Hematopoietic multipotent progenitor cell treated with erythropoietin and hydrocortisone succinate and interleukin-3 and kit ligand, for 17 days (in vitro differentiated cells): ENCODE results near the gene CRYBG2.
A peak's percentile ranks its signal among the peaks of the same experiment; 100 is the strongest.

Experiments used
- DNase-seq: peaks from one replicate; pipeline ENCODE4 v3.0.0-alpha.2; 2015; ENCODE audit warnings: low spot score

The CRYBG2 gene

DNA sequence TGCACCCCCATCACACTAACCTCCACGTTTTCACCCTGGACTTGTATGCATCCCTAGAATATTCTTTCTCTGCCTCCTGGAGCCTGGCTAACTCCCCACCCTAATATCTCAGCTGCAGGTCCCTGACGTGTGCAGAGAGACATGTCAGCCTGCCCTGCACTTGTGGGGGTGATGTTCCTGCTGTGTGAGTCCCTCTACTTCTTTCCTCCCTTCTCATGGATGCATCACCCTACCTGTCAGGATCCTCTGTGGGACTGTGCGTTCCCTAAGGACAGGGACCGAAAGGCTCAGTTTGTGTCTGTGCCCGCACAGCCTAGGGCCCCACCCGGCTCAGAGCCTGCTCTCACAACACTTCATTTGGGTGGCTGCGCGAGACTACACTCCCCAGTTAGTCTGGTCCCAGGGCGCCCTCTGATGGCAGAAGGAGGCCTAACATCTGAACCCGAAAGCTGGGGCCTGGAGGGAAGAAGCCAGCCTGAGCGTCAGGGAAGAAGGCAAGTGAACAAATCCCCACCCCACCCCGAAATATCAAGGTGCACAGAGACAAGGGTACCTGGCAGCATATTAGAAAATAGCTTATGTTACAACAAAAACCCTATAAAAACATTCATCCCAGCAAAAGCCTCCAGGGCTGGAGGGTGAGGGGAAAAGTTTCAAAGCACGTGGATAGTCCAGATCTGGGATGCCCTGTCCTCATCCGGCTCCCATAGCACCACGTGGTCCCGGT, 32.5 kb downstream of the CRYBG2 start:
- peak; percentile 94 for DNase-seq

DNA sequence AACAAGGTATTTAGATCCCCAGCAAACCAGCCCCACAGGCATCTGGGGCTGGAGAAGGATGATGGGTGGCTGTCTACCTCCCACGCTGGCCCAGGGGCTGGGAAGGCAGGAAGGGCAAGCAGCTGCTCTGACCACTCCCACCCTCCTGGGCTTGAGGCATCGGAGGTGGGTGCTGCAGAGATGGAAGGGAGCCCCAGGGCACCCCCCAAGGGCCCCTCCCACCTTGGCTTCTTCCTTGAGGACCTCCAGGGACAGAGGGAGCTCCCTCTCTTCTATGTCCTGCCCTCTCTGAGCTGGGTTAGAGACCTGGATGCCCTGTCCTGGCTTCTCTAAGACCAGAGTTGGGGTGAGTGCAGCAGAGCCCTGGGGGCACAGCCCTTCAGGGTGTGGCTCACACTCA, 33.0 kb downstream of the CRYBG2 start:
- DNase-seq, result no peak

DNA sequence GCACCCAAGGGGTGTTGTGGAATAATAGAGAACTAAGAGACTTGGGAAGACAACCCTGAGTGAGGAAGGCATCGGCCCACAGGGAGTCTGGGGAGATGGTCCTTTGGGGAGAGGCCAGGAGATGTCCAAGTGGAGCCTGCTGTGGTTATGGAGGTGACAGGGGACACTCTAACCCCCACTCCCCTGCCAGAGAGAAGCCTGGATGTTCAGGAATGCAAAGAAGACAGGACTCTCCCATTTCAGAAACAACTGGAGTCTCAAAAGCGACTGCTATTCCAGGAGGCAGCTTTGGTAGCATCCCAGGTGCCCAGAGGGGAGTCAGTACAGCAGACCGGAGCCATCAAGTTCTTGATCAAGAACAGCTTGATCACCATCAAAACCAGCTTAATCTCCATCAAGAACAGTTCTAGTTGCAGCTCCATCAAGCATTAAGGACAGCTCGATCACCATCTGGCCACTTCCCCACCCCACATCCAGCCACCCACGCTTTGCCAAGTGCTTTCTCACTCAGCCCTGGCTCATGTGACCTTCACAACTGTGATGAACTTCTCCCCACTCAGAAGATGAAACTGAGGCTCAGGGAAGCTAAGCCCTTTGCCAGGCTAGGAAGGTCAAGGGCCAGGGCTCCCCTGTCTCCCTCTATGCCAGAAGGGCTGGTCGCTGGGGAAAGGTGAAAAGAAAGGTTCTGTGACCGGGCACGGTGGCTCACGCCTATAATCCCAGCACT, 35.4 kb downstream of the CRYBG2 start:
- no peak for DNase-seq

DNA sequence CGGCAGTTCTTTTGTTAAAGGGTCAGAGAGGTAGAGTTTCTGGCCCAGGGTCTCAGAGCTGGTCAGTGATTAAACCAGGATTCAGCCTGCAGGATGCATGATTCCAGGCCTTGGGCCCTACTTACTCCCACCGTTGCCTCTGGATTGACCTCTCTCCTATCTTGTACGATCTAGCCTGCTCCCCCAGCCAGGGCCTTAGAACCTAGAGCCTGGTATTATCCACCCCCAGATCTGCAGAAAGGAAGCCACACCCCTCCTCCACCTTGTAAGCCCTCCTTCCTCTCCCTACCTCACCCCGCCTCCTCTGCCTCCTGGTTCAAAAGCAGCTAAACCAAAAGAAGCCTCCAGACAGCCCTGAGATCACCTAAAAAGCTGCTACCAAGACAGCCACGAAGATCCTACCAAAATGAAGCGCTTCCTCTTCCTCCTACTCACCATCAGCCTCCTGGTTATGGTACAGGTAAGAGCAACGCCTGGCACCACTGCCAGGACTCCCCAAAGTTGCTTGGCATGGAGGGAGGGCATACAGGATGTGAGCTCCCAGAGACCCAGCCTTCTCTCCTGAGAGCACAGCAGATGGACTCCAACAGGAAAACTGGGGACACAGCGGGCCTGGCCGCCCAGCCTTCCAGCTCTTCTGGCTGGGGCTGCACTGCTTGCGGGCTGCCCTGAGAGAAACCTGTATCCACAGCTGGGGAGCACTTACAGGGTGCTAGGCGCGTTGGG, 36.2 kb downstream of the CRYBG2 start, which contains the start of gene CD52:
TSS of gene CD52 (plus strand) at position 347 of the 726 bp plus-strand sequence. CDS start at position 407, 60 bp downstream.
- no peak for DNase-seq

DNA sequence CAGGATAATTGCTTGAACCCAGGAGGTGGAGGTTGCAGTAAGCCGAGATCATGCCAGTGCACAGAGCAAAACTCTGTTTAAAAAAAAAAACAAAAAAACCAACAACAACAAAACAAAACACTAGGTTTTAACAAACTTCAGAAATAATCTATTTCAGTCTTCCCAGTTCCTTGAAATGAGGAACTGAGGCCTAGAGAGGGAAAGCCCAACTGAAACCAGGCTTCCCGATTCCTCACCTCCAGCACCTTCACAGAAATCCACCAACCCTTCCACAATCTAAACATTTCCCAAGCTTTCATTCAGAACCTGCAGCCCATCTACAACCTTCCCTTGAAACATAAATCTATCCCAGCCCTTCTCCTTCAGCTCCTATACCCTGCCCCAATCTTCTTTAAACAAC, 36.8 kb downstream of the CRYBG2 start:
- no peak for DNase-seq

DNA sequence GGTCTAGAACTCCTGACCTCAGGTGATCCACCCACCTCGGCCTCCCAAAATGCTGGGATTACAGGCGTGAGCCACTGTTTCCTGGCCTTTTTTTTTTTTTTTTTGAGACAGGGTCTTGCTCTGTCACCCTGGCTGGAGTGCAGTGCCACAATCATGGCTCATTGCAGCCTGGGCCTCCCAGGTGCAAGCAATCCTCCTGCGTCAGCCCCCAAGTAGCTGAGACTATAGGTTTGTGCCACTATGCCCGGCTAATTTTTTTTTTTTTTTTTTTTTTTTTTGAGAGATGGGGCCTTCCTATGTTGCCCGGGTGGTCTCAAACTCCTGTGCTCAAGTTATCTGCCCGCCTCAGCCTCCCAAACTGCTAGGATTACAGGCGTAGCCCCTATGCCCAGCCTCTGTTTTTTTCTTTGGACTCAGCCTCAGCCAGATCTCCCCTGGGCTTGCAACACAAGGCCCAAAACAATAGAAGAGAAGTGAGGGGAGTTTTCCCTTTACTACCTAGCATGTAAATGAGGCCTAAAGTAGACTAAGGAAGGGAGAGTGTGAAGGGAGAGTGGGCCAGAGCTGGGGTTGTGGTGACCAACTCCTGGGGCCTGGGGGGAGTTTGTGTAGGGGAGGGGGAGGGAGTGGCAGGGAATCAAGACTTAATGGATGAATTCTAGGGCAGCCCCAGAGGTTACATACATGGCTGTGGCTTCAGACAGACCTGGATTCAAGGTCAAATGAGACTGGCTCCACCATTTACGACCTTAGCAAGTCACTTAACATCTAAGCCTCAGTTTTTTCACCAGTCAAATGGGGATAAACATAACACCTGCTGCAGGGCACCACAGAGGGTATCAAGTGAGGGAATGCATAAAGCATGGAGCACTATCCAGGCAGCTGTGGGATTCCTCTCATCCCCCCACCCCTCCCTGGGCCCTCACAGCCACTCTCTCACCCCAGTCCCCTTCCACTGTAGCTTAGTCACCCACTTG, 37.8 kb downstream of the CRYBG2 start:
- DNase-seq, result no peak

DNA sequence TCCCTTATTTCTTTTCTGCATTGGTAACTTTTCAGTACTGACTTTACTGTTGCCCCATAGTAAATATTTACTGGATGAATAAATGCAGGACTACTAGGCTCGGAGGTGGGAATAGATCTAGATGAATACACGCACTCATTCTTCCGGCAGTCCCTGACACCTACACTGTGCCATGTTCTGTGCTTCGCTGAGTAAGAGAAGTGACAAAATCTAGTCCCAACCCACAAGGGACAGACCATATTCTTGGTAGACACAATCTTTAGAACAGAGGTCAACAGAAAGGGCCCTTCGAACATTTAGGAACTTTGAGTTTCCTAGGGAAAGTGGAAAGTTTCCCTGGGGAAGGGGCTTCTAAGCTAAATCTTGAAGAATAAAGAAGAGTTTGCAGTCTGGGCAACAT, 39.4 kb downstream of the CRYBG2 start:
- no peak for DNase-seq

DNA sequence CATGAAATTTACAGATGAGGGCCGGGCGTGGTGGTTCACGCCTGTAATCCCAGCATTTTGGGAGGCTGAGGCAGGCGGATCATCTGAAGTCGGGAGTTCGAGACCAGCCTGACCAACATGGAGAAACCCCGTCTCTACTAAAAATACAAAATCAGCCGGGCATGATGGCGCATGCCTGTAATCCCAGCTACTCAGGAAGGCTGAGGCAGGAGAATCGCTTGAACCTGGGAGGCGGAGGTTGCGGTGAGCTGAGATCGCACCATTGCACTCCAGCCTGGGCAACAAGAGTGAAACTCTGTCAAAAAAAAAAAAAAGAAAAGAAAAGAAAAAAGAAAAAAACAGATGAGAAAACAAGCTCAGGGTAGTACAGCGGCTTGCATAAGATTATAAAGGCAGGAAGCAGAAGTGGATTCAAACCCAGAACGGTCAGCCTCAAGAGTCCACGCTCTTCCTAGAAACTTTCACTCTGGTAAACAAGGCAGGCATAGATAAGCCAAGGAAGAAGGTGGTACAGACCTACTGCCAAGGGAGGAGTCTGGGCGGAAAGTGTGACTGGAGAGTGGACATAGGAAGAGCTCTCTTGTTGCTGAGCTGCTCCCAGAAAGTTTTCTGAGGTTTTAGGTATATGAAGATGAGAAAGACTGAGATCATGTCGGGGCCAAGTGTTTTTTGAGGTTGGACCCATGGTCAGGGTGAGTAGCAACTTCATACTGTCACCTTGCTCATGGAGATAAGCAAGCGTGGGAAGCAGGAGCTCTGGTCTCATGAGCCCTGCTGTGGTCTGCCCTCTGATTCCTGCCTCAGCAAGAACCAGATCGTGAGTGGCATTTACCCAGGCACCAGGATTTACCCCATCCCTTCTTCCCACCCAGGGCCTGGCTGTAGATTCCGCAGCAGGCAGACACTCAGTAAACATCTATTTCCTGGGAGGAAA, 45.7 kb downstream of the CRYBG2 start:
- DNase-seq, result peak; percentile 49

DNA sequence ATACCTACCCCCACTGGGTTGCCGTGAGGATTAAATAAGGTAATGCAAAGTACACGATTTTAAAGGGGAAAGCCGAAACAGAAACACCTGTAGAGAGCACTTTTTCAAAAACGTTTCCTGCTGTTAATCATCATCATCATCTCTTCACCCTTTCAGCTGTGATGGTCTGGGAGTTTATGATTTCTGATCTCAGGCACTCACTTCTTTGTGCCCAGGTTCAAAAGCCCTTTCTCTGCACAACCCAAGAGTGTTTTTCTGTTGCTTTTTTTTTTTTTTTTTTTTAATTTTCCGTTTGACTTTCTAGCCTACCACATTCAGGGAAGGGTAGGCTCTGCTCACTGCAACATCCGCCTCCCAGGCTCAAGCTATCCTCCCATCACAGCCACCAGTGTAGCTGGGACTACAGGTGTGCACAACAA, 46.6 kb downstream of the CRYBG2 start:
- no peak for DNase-seq

DNA sequence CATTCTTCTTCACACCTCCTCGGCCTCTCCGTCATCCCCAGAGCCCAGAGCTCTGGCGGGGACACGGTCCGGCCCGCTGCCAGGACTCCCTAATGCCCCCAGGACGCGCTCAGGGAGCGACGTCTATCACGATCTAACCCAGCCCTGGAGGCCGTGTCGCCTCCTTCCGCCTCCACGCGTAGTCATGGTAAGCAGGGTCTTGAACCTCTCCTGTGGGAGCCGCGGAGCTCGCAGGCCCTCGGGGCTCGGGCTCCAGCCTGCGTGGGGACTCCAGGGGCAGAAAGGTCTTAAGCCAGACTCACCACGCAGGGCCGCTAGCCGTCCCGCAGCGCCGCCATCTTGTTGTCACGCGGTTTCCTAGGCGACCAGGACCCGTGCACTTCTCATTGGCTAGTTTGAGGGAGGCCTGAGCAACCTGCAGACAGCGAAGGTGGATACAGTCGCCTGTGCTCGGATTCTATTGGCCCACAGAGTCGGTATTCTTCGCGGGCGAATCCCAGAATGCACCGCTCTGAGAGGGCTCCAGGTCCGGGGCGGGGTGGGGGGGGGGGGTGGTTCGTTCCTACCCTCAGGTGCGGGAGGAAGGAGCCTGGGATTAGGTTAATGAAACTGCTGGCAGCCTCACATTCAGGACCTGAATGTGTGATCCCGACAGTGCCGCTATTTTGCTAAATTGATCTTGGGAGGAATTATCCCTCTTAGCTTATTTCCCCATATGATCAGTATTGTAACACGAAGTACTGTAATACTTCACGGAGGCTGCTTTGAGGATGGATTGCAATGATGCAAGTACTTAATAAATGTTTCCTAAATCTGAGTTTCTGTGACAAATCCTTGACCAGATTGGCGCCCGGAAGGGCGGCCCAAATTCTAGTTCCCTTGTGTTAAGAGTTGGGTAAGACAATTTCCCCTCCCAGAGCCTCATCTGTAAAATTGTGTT, 47.4 kb downstream of the CRYBG2 start, which contains the start of gene UBXN11:
TSS of gene UBXN11 (minus strand) at position 347 of the 940 bp plus-strand sequence. CDS start 3,753 bp downstream, outside the sequence.
- DNase-seq, result peak; percentile 94

DNA sequence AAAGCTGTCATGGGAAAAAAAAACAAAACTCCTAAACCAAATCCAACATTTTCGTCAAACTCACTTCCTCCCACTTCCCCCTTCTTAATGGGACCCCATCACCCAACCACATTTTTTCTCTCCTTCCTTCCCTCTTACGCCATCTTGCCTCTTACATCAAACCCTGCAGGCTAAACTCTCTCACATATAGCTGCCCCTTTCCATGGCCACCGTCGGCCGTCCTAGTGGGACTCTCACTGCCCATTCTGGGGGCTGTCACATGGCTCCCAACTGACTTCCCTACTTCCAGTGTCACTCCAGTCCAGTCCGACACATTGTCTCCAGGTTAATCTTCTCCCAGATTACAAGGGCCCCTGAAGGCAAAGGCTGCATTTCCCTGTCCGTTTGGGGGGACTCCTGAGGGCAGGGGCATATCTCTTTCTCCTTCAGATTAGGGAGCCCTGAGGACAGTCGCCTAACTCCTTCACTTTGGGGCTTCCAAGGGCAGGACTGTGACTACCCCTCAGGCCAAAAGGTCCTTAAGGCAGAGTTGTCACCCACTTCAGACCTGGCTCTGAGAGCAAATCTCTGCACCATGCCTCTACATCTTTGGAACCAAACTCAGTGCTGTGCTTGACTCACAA, 48.2 kb downstream of the CRYBG2 start:
- no peak for DNase-seq

DNA sequence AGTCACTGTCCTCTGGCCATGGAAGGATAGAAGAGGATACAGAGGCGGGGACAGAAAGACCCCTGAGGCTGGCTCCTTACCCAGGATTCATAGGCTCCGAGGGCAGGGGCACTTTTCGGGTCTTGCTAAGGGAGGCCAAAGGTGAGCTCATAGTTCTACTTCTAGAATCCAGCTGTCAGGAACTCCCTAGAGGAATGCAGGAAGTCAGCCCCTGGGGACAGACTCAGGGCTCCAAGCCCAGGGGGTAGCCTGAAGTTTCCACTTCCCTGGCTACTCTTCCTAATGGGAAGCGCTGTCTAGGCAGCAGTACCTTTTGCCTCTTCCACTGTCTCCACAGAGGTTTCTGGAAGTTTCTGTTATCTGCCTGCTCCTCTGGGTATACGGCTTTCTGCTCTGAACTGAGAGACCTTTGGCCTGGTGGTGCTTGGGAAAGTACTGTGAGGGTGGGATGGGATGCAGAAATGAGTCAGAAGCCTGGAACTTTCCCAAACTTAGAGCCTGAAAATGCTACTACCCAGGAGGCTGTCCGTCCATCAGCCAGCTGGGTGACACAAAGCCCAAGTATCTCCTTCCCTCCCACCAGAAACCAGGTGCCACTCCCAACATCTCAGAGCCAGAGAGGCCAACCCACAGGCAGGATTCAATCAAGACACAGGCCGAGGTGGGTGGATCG, 51.1 kb downstream of the CRYBG2 start:
- no peak for DNase-seq

DNA sequence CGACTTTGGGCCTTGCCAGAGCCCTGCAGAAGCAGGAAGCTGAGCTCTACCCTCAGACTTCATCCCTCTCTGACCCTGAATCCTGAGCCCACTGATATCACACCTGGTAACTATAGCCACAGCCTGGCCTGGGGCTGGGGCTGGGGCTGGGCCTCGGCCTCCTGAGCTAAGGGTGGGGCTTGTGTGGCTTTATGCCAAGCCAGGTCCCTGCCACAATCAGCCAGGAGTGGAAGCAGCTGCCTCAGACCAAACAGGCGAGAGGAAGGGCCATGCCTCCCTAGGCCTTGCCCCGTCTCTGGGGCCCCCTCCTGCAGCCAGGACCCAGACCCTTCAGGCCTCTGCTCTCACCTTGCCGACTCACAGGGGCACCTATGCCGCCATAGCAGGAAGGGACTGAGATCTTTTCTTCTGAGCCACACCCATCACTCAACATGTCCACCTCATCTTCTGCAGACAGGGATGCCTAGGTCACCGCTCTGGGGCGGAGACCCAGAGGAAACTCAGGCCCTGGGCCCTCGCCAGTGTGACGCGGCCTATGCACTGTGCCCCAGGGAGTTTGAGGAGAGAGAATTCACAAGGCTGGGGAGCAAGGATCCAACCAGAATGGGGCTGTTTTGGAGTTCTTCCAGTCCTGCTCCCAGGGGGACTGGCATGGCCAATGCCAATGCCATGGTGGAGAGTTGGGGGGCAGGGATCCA, 53.2 kb downstream of the CRYBG2 start:
- DNase-seq, result peak; percentile 46

DNA sequence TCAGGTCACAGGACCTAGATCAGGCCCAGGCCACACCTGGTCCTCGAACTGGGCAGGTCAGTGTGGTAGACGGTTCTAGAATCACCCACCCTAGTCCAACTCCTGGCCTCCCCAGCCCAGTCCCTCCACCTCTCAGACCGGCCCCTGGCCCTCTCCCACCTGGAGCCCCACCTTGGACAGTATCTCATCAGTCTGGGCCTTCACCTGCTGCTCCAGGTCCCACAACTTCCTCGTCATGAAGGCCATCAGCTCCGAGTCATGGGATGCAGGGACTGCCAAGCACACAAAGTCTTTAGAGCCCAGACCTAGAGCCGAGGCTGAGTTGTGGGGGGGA, 56.2 kb downstream of the CRYBG2 start:
- no peak for DNase-seq

DNA sequence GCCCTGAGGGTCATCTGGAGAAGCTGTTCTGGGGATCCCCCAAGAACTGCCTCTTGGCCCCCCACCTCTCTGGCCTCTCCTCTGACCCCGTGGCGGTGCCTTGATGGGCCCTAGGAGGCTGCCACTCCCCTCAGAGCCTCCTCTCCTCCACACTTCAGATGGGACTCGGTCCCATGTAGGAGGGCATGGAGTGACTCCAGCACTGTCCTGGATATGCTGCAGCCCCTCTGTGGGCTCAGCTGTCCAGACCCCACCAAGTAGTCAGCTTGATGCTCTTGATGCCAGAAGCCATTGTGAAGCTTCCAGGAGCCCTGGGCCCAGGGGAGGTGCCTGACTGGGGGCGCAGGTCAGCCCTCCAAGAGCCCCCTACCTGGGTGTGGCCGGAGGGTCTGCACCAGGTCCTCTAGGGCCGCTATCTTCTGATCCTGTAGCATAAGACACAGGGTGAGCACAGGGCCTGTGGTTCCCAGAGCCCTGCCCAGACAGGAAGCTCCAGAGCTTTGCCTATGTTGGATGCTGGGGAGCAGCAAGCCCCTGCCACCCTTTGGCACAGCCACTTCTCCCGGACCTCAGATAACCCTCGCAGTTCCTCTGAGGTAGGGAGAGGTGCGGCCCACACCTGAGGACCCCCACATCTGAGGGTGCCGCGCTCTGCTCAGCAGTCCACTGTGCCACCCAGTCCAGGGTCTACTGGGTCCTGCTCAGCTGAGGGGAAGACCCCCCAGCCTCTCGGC, 56.7 kb downstream of the CRYBG2 start:
- no peak for DNase-seq

DNA sequence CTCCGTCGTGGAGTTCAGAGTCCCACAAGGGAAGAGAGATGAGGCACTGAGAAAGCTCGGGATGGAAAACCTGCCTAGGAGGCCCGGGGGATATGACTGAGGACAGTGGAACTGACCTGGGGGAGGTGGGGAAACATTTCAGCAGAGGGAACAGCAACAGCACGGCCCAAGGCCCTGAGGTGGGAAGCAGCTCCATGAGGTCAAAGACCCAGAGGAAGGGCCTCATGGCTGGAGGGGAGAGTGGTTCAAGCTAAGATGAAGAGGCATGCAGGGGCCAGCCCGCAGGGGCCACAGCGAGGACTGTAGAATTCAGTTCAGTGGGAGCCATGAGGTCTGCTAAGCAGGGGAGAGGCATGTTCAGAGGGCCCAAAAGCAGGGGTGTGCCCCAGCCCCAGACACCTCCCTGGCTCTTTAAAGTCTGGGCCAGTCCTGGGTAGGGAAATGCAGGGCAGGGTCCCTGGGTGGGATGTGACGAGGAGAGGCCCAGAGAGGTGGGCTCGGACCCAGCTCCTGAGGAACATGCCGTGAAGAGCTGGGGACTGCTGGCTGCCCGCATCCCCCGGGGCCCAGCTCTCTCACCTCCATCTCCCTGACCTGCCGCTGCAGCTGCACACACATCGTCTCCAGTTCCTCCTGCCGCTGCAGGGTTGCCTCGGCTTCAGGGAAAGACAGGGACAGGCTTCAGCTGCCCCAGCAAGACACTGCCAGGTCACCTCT, 57.4 kb downstream of the CRYBG2 start:
- DNase-seq, result no peak
